Germinal center (tissue), 1 donor: ENCODE data around the gene LGSN.
A peak's percentile ranks its signal among the peaks of the same experiment; 100 is the strongest.
"Not testable (repeated sequence)": the region's sequence is repeated elsewhere in the genome, so short reads cannot be mapped to it uniquely, and the experiment has no call there.

Experiments
- DNase-seq: peaks from one replicate; pipeline ENCODE4 v3.0.0; 2012; ENCODE audit warnings: mixed read lengths, low spot score

LGSN gene

GRCh38 chr6:63305277-63305676, 14.5 kb downstream of the LGSN start:
- no peak for DNase-seq

GRCh38 chr6:63303476-63303875, 16.3 kb downstream of the LGSN start:
- no peak for DNase-seq

GRCh38 chr6:63299667-63300066, 20.1 kb downstream of the LGSN start:
- DNase-seq = no peak

DNA sequence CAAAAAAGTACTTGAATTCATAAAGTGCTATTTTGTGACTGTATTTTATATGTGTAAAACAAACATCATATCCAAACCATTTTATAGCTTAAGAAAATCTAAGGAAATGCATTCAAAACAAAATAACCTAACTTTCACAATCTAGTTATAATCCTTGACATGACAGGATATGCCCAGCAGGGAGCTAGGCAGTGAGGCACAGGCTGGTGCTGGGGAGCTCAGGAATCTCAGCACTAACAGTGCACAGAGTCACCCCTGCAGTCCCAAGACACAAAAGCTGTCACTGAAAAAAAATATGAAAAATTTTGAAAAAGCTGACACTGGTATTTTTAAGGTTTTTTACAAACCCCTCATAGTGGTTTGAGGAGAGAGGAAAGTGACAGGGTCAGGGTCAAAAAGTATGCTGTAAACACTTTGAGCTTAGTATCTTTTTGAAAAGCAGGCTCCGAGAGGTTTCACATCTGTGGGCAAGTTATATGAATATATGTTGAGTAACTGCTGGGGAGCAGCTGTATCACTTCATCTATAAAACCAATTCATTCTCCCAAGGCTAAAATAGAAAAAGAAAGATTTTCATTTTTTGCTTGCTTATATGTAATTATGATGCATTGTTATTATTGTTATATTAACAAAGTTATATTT, 24.1 kb downstream of the LGSN start:
- no peak for DNase-seq

GRCh38 chr6:63290492-63291058, 29.2 kb downstream of the LGSN start:
- no peak for DNase-seq

- DNase-seq = no peak
These were observed 30.4 kb downstream of the LGSN start for GRCh38 chr6:63289269-63289872.

- no peak for DNase-seq
These were observed 39.1 kb downstream of the LGSN start for GRCh38 chr6:63280639-63281180.

GRCh38 chr6:63278916-63279315, 40.9 kb downstream of the LGSN start:
- DNase-seq = peak; percentile 24

DNA sequence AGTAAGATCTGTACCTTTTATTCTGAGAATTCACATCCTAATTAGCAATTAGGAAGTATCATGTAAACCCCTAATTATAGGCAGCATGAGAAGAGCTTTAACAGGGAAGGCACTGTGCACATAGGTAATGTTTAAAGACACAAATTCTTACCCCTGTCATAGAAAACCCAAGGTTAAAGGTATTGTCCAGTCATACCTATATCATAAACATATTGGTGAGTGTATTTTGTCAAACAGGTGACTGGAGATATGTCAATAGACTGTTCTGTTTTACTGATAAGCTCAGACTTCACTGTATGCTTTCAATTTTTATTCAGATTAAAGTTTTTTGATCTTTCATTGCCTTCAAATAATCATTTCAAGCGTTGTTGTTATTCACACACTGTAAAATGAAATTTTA, 43.8 kb downstream of the LGSN start:
- no peak for DNase-seq

GRCh38 chr6:63274795-63275430, 44.9 kb downstream of the LGSN start:
- not testable (repeated sequence) for DNase-seq

DNA sequence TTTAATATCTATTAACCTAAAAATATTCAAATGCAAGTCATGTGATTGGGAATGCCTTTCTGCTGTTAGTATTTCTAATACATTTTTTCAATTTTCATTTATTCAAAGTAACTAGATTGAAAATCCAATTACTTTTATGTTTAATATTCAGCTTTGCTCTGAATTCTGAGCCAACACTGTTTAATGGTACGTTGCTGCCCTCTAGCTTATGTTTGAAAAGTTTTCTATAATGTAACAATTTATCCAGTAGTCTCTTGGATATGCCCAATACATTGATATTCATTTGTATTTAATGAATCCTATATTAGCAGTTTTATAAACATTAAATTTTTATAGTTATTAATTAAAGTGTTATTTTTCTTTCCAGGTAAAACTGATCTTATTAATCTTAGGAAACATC, 47.4 kb downstream of the LGSN start:
- no peak for DNase-seq

GRCh38 chr6:63269470-63269869, 50.3 kb downstream of the LGSN start:
- DNase-seq = no peak

GRCh38 chr6:63268574-63268973, 51.2 kb downstream of the LGSN start:
- no peak for DNase-seq

DNA sequence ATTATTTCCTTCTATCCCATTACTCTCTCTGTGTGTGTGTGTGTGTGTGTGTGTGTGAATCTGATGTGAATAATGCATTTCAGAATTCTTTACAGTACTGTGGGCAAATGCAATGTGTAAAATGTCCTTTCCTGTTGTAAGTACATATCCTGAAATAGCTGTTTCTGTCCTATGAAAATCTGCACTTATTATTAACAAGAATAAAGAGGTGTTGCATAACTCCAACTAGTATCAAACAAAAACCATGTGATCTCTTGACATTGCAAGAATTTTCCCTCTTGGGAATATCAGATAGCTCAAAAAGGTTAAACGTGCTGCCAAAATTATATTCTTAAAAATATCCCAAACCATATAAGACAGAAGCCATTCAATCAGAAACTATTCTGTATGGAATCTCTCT, 52.0 kb downstream of the LGSN start:
- DNase-seq = no peak

DNA sequence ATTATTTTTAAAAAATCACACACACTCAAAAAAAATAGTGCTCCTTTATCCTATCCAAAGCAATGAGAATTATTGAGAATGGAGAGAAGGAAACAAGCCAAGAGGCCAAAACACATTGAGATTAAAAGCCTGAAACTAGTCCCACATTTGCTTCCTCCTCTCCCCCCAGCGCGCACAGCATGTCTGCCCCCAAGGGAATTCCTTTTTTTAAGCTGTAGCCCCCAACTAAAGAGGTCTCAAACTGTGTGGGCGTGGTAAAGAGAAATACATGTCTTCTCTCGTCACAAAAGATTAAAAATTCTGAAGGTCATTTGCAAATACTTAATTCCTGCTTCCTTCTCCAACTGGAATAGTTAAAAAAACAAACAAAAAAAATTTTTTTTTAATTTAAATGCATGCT, 52.7 kb downstream of the LGSN start:
- DNase-seq = no peak

DNA sequence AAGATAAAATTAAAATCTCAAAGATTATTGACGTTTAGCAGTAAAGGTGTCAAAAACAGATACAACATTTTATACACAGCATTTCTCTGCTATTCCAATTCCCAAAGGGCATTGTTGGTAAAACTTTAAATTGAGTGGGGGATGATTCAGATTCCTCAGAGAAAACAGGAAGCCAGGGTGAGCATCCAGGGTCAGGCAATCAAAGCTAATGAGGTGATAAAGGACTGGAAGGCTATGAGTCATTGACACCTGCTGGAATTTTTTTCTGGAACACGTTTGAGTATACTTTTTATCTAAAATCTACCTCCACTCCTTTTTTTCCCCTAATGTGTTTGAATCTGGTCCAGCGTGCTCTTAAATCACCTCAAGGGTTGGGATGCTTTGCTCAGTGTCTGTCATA, 56.3 kb downstream of the LGSN start:
- no peak for DNase-seq

DNA sequence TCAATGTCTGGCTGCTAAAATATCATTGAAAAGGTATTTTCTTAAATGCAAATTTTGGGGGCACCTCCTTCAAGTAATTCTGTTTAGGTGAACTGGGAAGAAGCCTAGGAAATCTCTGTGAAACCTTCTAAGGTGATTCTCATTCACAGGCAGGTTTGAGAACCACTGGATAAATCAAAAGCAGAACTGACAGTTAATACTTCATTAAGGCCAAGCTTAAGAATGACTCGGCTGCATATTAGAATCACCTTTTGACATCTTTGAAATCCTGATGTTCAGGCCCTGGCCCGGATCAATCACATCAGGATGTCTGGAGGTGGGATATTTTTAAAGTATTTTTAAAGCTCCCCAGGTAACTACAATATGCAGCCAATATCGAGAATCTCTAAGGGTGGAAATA, 58.0 kb downstream of the LGSN start:
- no peak for DNase-seq

GRCh38 chr6:63259153-63259552, 60.6 kb downstream of the LGSN start:
- DNase-seq = no peak

DNA sequence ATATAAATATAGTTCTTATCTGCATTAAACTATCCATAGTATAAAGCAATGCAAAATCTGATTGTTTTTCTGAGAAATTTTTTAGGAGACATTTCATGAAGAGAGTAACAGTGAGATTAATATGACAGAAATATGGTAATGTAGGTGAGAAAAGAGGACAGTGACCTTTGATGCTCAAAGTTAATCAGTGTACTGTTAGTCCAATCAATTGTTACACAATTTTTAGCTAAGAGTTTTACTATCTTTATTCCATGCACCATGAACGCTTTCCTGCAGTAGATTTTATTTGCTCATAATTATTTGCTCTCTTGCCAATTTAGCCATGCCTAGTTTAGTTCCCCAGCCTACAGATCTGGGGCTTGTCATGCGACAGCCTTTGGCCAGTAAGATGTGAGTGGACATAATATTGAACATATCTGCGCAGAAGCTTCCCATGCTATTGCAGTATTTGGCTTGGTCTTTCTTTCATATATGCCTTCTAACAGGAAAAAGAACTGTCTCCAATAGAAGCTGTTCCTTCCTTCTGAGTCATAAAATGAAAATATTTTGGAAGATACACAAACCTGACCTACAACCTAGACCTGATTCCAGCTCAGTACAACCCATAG, 69.8 kb downstream of the LGSN start:
- DNase-seq = no peak

- no peak for DNase-seq
These were observed 73.2 kb downstream of the LGSN start for GRCh38 chr6:63246581-63246980.

DNA sequence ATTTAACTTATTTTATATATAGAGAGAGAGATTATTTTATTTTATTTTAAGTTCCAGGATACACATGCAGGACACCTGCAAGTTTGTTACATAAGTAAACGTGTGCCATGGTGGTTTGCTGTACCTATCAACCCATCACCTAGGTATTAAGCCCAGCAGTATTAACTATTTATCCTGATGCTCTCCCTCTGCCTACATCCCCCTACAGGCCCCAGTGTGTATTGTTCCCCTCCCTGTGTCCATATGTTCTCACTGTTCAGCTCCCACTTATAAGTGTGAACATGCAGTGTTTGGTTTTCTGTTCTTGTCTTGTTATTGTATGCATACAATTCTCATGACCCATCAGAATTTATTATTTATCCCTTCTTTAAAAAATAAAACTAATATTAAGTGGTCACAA, 73.9 kb downstream of the LGSN start:
- DNase-seq = no peak

- DNase-seq = no peak
These were observed 74.4 kb downstream of the LGSN start for GRCh38 chr6:63245420-63245819.

DNA sequence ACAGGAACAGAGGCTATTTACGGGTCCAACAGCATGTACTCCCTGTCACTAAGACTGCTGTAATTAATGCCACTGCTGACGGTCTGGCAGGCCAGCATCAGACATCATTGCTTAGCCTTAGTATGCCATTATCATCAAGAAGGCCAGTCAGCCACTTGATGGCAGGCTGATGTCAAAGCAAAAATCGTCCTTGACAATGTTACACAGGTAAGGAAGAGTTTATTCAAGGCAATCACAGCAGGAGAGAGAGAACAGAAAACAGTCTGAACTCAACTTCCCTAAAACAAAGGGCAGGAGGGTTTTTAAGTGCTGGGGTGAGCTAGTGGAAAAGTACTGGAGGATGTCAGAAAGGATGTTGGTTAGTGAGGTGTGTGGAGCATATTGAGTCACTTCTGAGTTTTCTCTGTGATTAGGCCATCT, 83.4 kb downstream of the LGSN start:
- no peak for DNase-seq
